HG02885 (cell line): ENCODE measurements around the gene TMEM229A.

Experiments
- ATAC-seq: cut with Tn5 transposase; IDR thresholded peaks from one replicate; pipeline ENCODE4 v1.9.1; 2021; ENCODE audit warnings: mild to moderate bottlenecking; ENCODE audit not compliant: unreplicated experiment, poor library complexity

Gene TMEM229A

DNA sequence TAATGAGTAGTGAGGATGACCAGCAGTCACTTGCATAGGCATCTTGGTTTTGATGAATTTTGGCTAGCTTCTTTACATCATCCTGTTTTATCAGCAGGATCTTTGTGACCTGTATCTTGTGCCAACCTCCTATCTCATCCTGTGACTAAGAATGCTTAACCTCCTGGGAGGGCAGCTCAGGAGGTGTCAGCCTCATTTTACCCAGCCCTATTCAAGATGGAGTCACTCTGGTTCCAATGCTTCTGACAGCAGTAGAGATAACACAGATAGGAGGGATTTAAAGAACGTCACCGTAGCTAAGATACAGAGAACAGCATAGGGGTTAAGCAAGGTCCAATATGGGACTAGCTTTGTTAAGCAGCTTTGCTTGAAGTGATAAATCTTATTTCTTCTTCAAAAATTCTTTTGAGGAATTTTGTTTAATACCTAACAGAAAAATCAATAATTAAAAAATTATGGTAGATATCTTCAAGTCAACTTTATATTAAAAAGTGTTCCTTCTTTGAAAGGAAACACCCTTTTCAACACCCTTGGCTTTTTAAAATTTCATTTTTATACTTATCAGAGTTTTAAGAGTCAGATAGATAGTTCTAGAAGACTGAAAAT, 39.9 kb downstream of the TMEM229A start:
- no peak for ATAC-seq

DNA sequence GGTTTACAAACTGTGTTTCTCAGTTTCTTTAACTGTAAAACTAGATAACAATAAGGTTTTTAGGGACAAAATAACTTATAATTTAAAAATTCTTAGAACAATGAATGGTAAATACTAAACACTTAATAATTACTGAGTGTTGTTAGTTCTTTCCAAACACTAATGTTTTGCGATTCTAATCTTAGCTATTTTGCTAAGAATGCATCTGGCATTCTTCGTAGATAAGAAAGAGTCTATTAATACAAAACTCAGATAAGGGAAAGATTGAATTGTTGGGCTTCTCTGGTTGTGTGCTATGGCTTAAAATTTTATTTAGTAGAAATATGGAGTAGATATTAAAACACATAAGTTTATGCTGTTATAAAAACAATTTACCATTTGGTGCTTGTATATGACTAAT, 45.4 kb downstream of the TMEM229A start:
- ATAC-seq: no peak
